ENCODE measurements around the gene DAO. TPM values are rescaled to one million over a fixed set of nuclear protein-coding genes. Genes with fewer than 3 reads are reported as not detected.

Gene DAO
- total RNA-seq, 1 experiment from 2014 or later: not detected

GRCh38 chr12:108915632-108916133, 35.8 kb downstream of the DAO start:
- no peak overlapping the region for H2BK15ac ChIP-seq (ENCODE audit: low read depth, low read length)
- no peak overlapping the region for H2AFZ ChIP-seq (ENCODE audit: low read length)
- H3K27ac Mint-ChIP-seq: no peak overlapping the region
- no peak overlapping the region for H4K5ac ChIP-seq (ENCODE audit: insufficient read length, low read depth, low read length)
- no peak overlapping the region for H3K4me3 Mint-ChIP-seq
- no peak overlapping the region for H4K8ac ChIP-seq (replicated peaks; ENCODE audit: insufficient read length, low read depth, low read length)
- no peaks in the 10 kb centered on the region for H3K23me2 ChIP-seq (ENCODE audit: insufficient read length, low read depth, low read length, poor library complexity, severe bottlenecking)
- peaks cover 0 to 2% (median 0%) of the 10 kb centered on the region in 3 experiments; a peak in 2 of 7 replicates for H3K36me3 Mint-ChIP-seq (ENCODE audit: insufficient read depth in 1 of 3, low read depth in 3 of 3)
- H3K9ac ChIP-seq (ENCODE audit: extremely low read depth, insufficient read length, low read length): no peak overlapping the region
- no peak overlapping the region for H2AK5ac ChIP-seq (ENCODE audit: insufficient read length, low read length)
- no peaks in the 10 kb centered on the region for H3K27me3 ChIP-seq (ENCODE audit: insufficient read depth, low read length)
- H3K4ac ChIP-seq (ENCODE audit: low read depth, low read length): no peak overlapping the region
- H3K79me1 ChIP-seq (ENCODE audit: insufficient read depth, low read depth, low read length, poor library complexity, severe bottlenecking): no peaks in the 10 kb centered on the region
- WGBS (ENCODE audit: extremely low coverage, insufficient read length, low lambda C conversion rate): no CpG with 5 or more reads among the region's 15 CpGs
- no peak overlapping the region for H2BK12ac ChIP-seq (ENCODE audit: insufficient read length, low read depth, low read length)
- H3K27ac ChIP-seq (ENCODE audit: insufficient read length, low read depth, low read length): no peak overlapping the region
- H3K79me2 ChIP-seq (ENCODE audit: insufficient read depth, low read length): no peaks in the 10 kb centered on the region
- no peak overlapping the region for H2BK120ac ChIP-seq (ENCODE audit: low read depth, low read length, poor library complexity, severe bottlenecking)
- H3K4me2 ChIP-seq (ENCODE audit: insufficient read depth, insufficient read length, low read length): no peak overlapping the region
- H3K9me3 Mint-ChIP-seq: peaks cover 0 to 3% of the 10 kb centered on the region in 2 experiments; a peak in 2 of 5 replicates
- H4K91ac ChIP-seq (ENCODE audit: insufficient read length, low read depth, low read length): no peak overlapping the region
- TF ChIP-seq, protein P1, sequence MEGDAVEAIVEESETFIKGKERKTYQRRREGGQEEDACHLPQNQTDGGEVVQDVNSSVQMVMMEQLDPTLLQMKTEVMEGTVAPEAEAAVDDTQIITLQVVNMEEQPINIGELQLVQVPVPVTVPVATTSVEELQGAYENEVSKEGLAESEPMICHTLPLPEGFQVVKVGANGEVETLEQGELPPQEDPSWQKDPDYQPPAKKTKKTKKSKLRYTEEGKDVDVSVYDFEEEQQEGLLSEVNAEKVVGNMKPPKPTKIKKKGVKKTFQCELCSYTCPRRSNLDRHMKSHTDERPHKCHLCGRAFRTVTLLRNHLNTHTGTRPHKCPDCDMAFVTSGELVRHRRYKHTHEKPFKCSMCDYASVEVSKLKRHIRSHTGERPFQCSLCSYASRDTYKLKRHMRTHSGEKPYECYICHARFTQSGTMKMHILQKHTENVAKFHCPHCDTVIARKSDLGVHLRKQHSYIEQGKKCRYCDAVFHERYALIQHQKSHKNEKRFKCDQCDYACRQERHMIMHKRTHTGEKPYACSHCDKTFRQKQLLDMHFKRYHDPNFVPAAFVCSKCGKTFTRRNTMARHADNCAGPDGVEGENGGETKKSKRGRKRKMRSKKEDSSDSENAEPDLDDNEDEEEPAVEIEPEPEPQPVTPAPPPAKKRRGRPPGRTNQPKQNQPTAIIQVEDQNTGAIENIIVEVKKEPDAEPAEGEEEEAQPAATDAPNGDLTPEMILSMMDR (conservative IDR thresholded peaks at IDR 0.05): no peak
- no peak overlapping the region for H2BK20ac ChIP-seq (ENCODE audit: low read depth, low read length, poor library complexity, severe bottlenecking)
- peaks cover 8% of the 10 kb centered on the region for H3K27me3 Mint-ChIP-seq (ENCODE audit: low read depth)
- DNase-seq: no peak
- no peak overlapping the region for H3K14ac ChIP-seq (ENCODE audit: insufficient read depth, low read length)
- no peak overlapping the region for H2BK5ac ChIP-seq (ENCODE audit: insufficient read length, low read length)
- peaks cover 6% of the 10 kb centered on the region in 2 experiments for H3K4me1 Mint-ChIP-seq
- no peaks in the 10 kb centered on the region for H3K4me1 ChIP-seq (ENCODE audit: insufficient read depth, low read length)
- no peak overlapping the region for H3K23ac ChIP-seq (ENCODE audit: insufficient read length, low read depth, low read length)
- H3K56ac ChIP-seq (ENCODE audit: insufficient read length, low read depth, low read length): no peak overlapping the region
- no peak overlapping the region for H3K18ac ChIP-seq (ENCODE audit: insufficient read length, low read depth, low read length)
- no peaks in the 10 kb centered on the region for H4K20me1 ChIP-seq (ENCODE audit: control insufficient read depth, insufficient read depth, insufficient read length)
- no peak overlapping the region for H3T11ph ChIP-seq (ENCODE audit: low read length)
- no peaks in the 10 kb centered on the region for H3K9me3 ChIP-seq (ENCODE audit: control insufficient read depth, low read depth, low read length)

All from H9 (cell line).